H9 (cell line): Measurements from ENCODE around the gene PVALB. TPM values are rescaled to one million over a fixed set of nuclear protein-coding genes. Genes with fewer than 3 reads are reported as not detected.

Experiments used
- DNase-seq: peaks from one replicate; pipeline ENCODE4 v3.0.0-alpha.2; 2017
- H2AFZ ChIP-seq: one replicate; pipeline ENCODE4 v1.6.1; 2013; ENCODE audit warnings: mild to moderate bottlenecking, low read length, control low read depth, moderate library complexity
- H2AK5ac ChIP-seq: 2 replicates; pipeline ENCODE4 v1.6.1; 2013; ENCODE audit warnings: low read length, control low read depth, mixed read lengths; ENCODE audit not compliant: insufficient read length
- H2BK120ac ChIP-seq: one replicate; pipeline ENCODE4 v1.6.1; 2013; ENCODE audit warnings: low read depth, mild to moderate bottlenecking, low read length, control low read depth, inconsistent platforms; ENCODE audit not compliant: poor library complexity, severe bottlenecking
- H2BK12ac ChIP-seq: 2 replicates; pipeline ENCODE4 v1.6.1; 2013; ENCODE audit warnings: low read length, control low read depth, mixed read lengths, low read depth; ENCODE audit not compliant: insufficient read length
- H2BK15ac ChIP-seq: 2 replicates; pipeline ENCODE4 v1.6.1; 2013; ENCODE audit warnings: low read depth, low read length, control low read depth
- H2BK20ac ChIP-seq: one replicate; pipeline ENCODE4 v1.6.1; 2013; ENCODE audit warnings: low read depth, mild to moderate bottlenecking, low read length, control low read depth, inconsistent platforms; ENCODE audit not compliant: poor library complexity, severe bottlenecking
- H2BK5ac ChIP-seq: 2 replicates; pipeline ENCODE4 v1.6.1; 2013; ENCODE audit warnings: low read length, control low read depth, mixed read lengths; ENCODE audit not compliant: insufficient read length
- H3K14ac ChIP-seq: 2 replicates; pipeline ENCODE4 v1.6.1; 2013; ENCODE audit warnings: low read length, control low read depth; ENCODE audit not compliant: insufficient read depth
- H3K18ac ChIP-seq: 2 replicates; pipeline ENCODE4 v1.6.1; 2013; ENCODE audit warnings: low read depth, mild to moderate bottlenecking, mixed read lengths, low read length, control low read depth; ENCODE audit not compliant: insufficient read length
- H3K23ac ChIP-seq: 2 replicates; pipeline ENCODE4 v1.6.1; 2013; ENCODE audit warnings: low read length, control low read depth, mixed read lengths, low read depth; ENCODE audit not compliant: insufficient read length
- H3K23me2 ChIP-seq: 2 replicates; pipeline ENCODE4 v1.6.1; 2013; ENCODE audit warnings: low read depth, mild to moderate bottlenecking, mixed read lengths, low read length, control low read depth; ENCODE audit not compliant: insufficient read length, poor library complexity, severe bottlenecking
- H3K27ac ChIP-seq: 2 replicates; pipeline ENCODE4 v1.5.1; 2013; ENCODE audit warnings: low read length, control low read depth, mixed read lengths, low read depth; ENCODE audit not compliant: insufficient read length
- H3K27me3 ChIP-seq: 2 replicates; pipeline ENCODE4 v1.6.1; 2013; ENCODE audit warnings: low read length, control low read depth, inconsistent platforms; ENCODE audit not compliant: insufficient read depth
- H3K4ac ChIP-seq: 2 replicates; pipeline ENCODE4 v1.6.1; 2013; ENCODE audit warnings: low read depth, mild to moderate bottlenecking, control low read depth, inconsistent platforms, low read length, moderate library complexity
- H3K4me1 ChIP-seq: 2 replicates; pipeline ENCODE4 v1.6.1; 2013; ENCODE audit warnings: low read length, control low read depth, inconsistent platforms; ENCODE audit not compliant: insufficient read depth
- H3K4me2 ChIP-seq: 2 replicates; pipeline ENCODE4 v1.6.1; 2013; ENCODE audit warnings: low read length, control low read depth, mixed read lengths; ENCODE audit not compliant: insufficient read length, insufficient read depth
- H3K56ac ChIP-seq: 2 replicates; pipeline ENCODE4 v1.6.1; 2013; ENCODE audit warnings: low read depth, mild to moderate bottlenecking, mixed read lengths, low read length, control low read depth; ENCODE audit not compliant: insufficient read length
- H3K79me1 ChIP-seq: 2 replicates; pipeline ENCODE4 v1.6.1; 2013; ENCODE audit warnings: low read depth, mild to moderate bottlenecking, moderate library complexity, low read length, control low read depth, inconsistent platforms; ENCODE audit not compliant: insufficient read depth, poor library complexity, severe bottlenecking
- H3K79me2 ChIP-seq: 2 replicates; pipeline ENCODE4 v1.6.1; 2013; ENCODE audit warnings: low read length, control low read depth, inconsistent platforms; ENCODE audit not compliant: insufficient read depth
- H3K9ac ChIP-seq: 2 replicates; pipeline ENCODE4 v1.6.1; 2013; ENCODE audit warnings: low read length, control low read depth, mixed read lengths; ENCODE audit not compliant: insufficient read length; ENCODE audit errors: extremely low read depth
- H3K9me3 ChIP-seq: one replicate; pipeline ENCODE4 v1.6.1; 2013; ENCODE audit warnings: low read depth, low read length, inconsistent platforms; ENCODE audit not compliant: control insufficient read depth
- H3T11ph ChIP-seq: one replicate; pipeline ENCODE4 v1.6.1; 2013; ENCODE audit warnings: mild to moderate bottlenecking, low read length, control low read depth, inconsistent platforms
- H4K20me1 ChIP-seq: one replicate; pipeline ENCODE4 v1.6.1; 2013; ENCODE audit not compliant: control insufficient read depth, insufficient read length, insufficient read depth
- H4K5ac ChIP-seq: 2 replicates; pipeline ENCODE4 v1.6.1; 2013; ENCODE audit warnings: low read depth, mild to moderate bottlenecking, mixed read lengths, low read length, control low read depth; ENCODE audit not compliant: insufficient read length
- H4K8ac ChIP-seq: replicated peaks from 2 replicates; pipeline ENCODE4 v1.6.1; 2013; ENCODE audit warnings: low read length, control low read depth, mixed read lengths, low read depth; ENCODE audit not compliant: insufficient read length
- H4K91ac ChIP-seq: 2 replicates; pipeline ENCODE4 v1.6.1; 2013; ENCODE audit warnings: low read depth, mild to moderate bottlenecking, moderate library complexity, mixed read lengths, low read length, control low read depth; ENCODE audit not compliant: insufficient read length
- H3K27ac Mint-ChIP-seq, 3 experiments: 2 replicates in 2 of 3; 3 replicates in 1 of 3; pipeline ENCODE4 v1.8.0; 2020 to 2021; ENCODE audit warnings: mixed read lengths in 3 of 3, mild to moderate bottlenecking in 1 of 3, moderate library complexity in 1 of 3
- H3K27me3 Mint-ChIP-seq: 2 replicates; pipeline ENCODE4 v1.8.0; 2021; ENCODE audit warnings: low read depth, mild to moderate bottlenecking, moderate library complexity, mixed read lengths
- H3K36me3 Mint-ChIP-seq, 3 experiments: 2 replicates in 2 of 3; 3 replicates in 1 of 3; pipeline ENCODE4 v1.8.0; 2020 to 2021; ENCODE audit warnings: low read depth in 3 of 3, mixed read lengths in 3 of 3; ENCODE audit not compliant: insufficient read depth in 1 of 3
- H3K4me1 Mint-ChIP-seq, 2 experiments: 2 replicates each; pipeline ENCODE4 v1.8.0; 2020; ENCODE audit warnings: mixed read lengths in 2 of 2
- H3K4me3 Mint-ChIP-seq, 2 experiments: 2 replicates in 1 of 2; 3 replicates in 1 of 2; pipeline ENCODE4 v1.8.0; 2020 to 2021; ENCODE audit warnings: mild to moderate bottlenecking in 2 of 2, mixed read lengths in 2 of 2, moderate library complexity in 1 of 2
- H3K9me3 Mint-ChIP-seq, 2 experiments: 2 replicates in 1 of 2; 3 replicates in 1 of 2; pipeline ENCODE4 v1.8.0; 2020; ENCODE audit warnings: mild to moderate bottlenecking in 2 of 2, mixed read lengths in 2 of 2, moderate library complexity in 1 of 2
- CTCF ChIP-seq: fragments of 200-600 bp; sonication (generic); conservative IDR thresholded peaks from 3 replicates; pipeline ENCODE4 v1.8.0; 2021; ENCODE audit warnings: antibody characterized with exemption, mild to moderate bottlenecking
- WGBS: extraction: QIAGEN DNeasy Blood & Tissue Kit; methylation state at CpG from one replicate; pipeline ENCODE4 v1.1.7; 2013; ENCODE audit warnings: missing lambda C conversion rate, low lambda C conversion rate, mixed read lengths; ENCODE audit not compliant: insufficient read length; ENCODE audit errors: extremely low coverage; 5-methylcytosine and 5-hydroxymethylcytosine counted together
- total RNA-seq: library from RNA; stranded (reverse); gene quantifications from 2 replicates; pipeline ENCODE4 v1.2.1, GENCODE V29; 2021

Gene PVALB
- total RNA-seq, 1 experiment from 2014 or later, result 2.7 TPM

GRCh38 chr22:36864454-36865215, 47.8 kb upstream of the PVALB start:
- Histone ChIP-seq H3K18ac (no peak overlapping the region), H2BK15ac (no peak overlapping the region), H3K79me1 (no peaks in the 10 kb centered on the region), H3K4ac (no peak overlapping the region), H4K20me1 (no peaks in the 10 kb centered on the region), H3K56ac (no peak overlapping the region), H3K27ac (no peak overlapping the region), H2AFZ (no peak overlapping the region), H2BK12ac (no peak overlapping the region), H4K91ac (no peak overlapping the region), H3K4me1 (no peaks in the 10 kb centered on the region), H3K27me3 (no peaks in the 10 kb centered on the region; the same call in 1 of the 2 replicates), H3K9ac (no peak overlapping the region), H4K8ac (no peak overlapping the region), H3K23me2 (no peaks in the 10 kb centered on the region), H2BK5ac (no peak overlapping the region), H3T11ph (no peak overlapping the region), H3K4me2 (no peak overlapping the region), H4K5ac (no peak overlapping the region), H3K79me2 (no peaks in the 10 kb centered on the region), H3K14ac (no peak overlapping the region; the same call in 1 of the 2 replicates), H3K23ac (no peak overlapping the region), H2AK5ac (no peak overlapping the region), H2BK120ac (no peak overlapping the region), H3K9me3 (no peaks in the 10 kb centered on the region), H2BK20ac (no peak overlapping the region)
- no peak overlapping the region for H3K27ac Mint-ChIP-seq
- DNase-seq, result no peak
- H3K4me1 Mint-ChIP-seq, result peaks cover 5 to 8% of the 10 kb centered on the region in 2 experiments; a peak in 3 of 4 replicates
- no CpG with 5 or more reads among the region's 14 CpGs for WGBS
- no peaks in the 10 kb centered on the region for H3K9me3 Mint-ChIP-seq
- H3K4me3 Mint-ChIP-seq, result no peak overlapping the region
- no peaks in the 10 kb centered on the region for H3K36me3 Mint-ChIP-seq
- peaks cover 42% of the 10 kb centered on the region for H3K27me3 Mint-ChIP-seq
- TF ChIP-seq CTCF, result no peak
